GM13976 (cell line): ENCODE data around the gene SHB.

Source experiments
- DNase-seq: peaks from one replicate; pipeline ENCODE4 v3.0.0; 2012; ENCODE audit warnings: low spot score
- CTCF ChIP-seq: IDR thresholded peaks from 2 replicates; pipeline ENCODE4 v1.5.1; 2012; ENCODE audit warnings: borderline replicate concordance, mild to moderate bottlenecking; ENCODE audit not compliant: insufficient read depth; ENCODE audit errors: extremely low read depth, missing control alignments, control extremely low read depth
- in situ Hi-C: fragments of 300-500 bp; cut with MboI; formaldehyde crosslinking; loops from one replicate; pipeline ENCODE4 v1.12.0; 2022; ENCODE audit warnings: low sequenced_read_pairs, mixed read lengths, inconsistent platforms; ENCODE audit not compliant: unreplicated experiment

The SHB gene

GRCh38 chr9:38109601-38110000 is 40.6 kb upstream of the SHB start:
- TF ChIP-seq CTCF: no peak
- no peak for DNase-seq
- in situ Hi-C loops: loop anchor here (10.0 kb wide), 1 partner anchor 65 kb away; no protein-coding TSS in a partner anchor

GRCh38 chr9:38108326-38108725 is 39.3 kb upstream of the SHB start:
- in situ Hi-C loops: loop anchor here (10.0 kb wide), 1 partner anchor 64 kb away; no protein-coding TSS in a partner anchor

GRCh38 chr9:38107811-38108304 is 38.8 kb upstream of the SHB start:
- in situ Hi-C loops: loop anchor here (10.0 kb wide), 1 partner anchor 63 kb away; no protein-coding TSS in a partner anchor
- no peak for TF ChIP-seq CTCF
- no peak for DNase-seq

More at GRCh38 chr9:38108326-38108725, 39.3 kb upstream of the SHB start:
- no peak for DNase-seq
- TF ChIP-seq CTCF: no peak

GRCh38 chr9:38107405-38107804 is 38.4 kb upstream of the SHB start:
- in situ Hi-C loops: loop anchor here (10.0 kb wide), 1 partner anchor 63 kb away; no protein-coding TSS in a partner anchor
- no peak for TF ChIP-seq CTCF
- no peak for DNase-seq

- TF ChIP-seq CTCF: no peak
- no peak for DNase-seq
- in situ Hi-C loops: loop anchor here (10.0 kb wide), 1 partner anchor 62 kb away; no protein-coding TSS in a partner anchor
Measured at GRCh38 chr9:38106488-38106887, 37.5 kb upstream of the SHB start.

GRCh38 chr9:38103340-38103739 is 34.3 kb upstream of the SHB start:
- no peak for DNase-seq
- in situ Hi-C loops: loop anchor here (10.0 kb wide), 1 partner anchor 59 kb away; no protein-coding TSS in a partner anchor
- TF ChIP-seq CTCF: no peak
